GM10248 (cell line): ENCODE measurements around the gene RABEP2.

ENCODE experiments used
- CTCF ChIA-PET: fragments of 300-600 bp; sonication (Branson Sonifier 250); formaldehyde crosslinking; extraction: SDS; loops from one replicate; lab custom pipeline; 2021; ENCODE audit warnings: antibody characterized with exemption; lab: Yijun Ruan, JAX
- POLR2A ChIA-PET: fragments of 350-650 bp; sonication (Branson Sonifier 250); formaldehyde crosslinking; extraction: SDS; loops from one replicate; lab custom pipeline; 2020; ENCODE audit warnings: antibody characterized with exemption; lab: Yijun Ruan, JAX
- DNase-seq: peaks from one replicate; pipeline ENCODE4 v3.0.0; 2012; ENCODE audit errors: extremely low spot score
- CTCF ChIP-seq: IDR thresholded peaks from 2 replicates; pipeline ENCODE4 v1.5.1; 2012; ENCODE audit warnings: mild to moderate bottlenecking, low read depth; ENCODE audit errors: extremely low read depth, missing control alignments, control extremely low read depth

The RABEP2 gene

GRCh38 chr16:28879261-28879840, 45.7 kb downstream of the RABEP2 start:
- ChIA-PET POLR2A (interaction anchor here (1.3 kb wide), 1 partner anchor 16 kb away, joined by 6 read pairs; the partner anchor contains the start of gene SH2B1), CTCF (interaction anchor here (0.9 to 2.5 kb wide), 2 partner anchors 11 to 66 kb away, joined by 3 to 15 read pairs; no protein-coding TSS in a partner anchor)
- no peak for TF ChIP-seq CTCF
- no peak for DNase-seq

GRCh38 chr16:28878083-28878926, 46.7 kb downstream of the RABEP2 start, which contains the start of gene ATP2A1:
ATP2A1 (plus strand) TSS chr16:28878488; CDS start chr16:28878672, 184 bp downstream.
- no peak for DNase-seq
- TF ChIP-seq CTCF = no peak
- POLR2A ChIA-PET = no interaction called here
- CTCF ChIA-PET = interaction anchor here (0.8 to 2.5 kb wide), 2 partner anchors 14 to 67 kb away, joined by 3 to 15 read pairs; partner anchors contain the start of gene SH2B1

- CTCF ChIA-PET = interaction anchor here (0.7 to 1.0 kb wide), 2 partner anchors 15 to 67 kb away, joined by 3 to 4 read pairs; no protein-coding TSS in a partner anchor
- POLR2A ChIA-PET = no interaction called here
Measured at GRCh38 chr16:28877655-28878000, 47.4 kb downstream of the RABEP2 start.

GRCh38 chr16:28876973-28877654, 47.9 kb downstream of the RABEP2 start:
- POLR2A ChIA-PET = no interaction called here
- no peak for TF ChIP-seq CTCF
- DNase-seq = no peak
- CTCF ChIA-PET = interaction anchor here (0.7 to 1.0 kb wide), 2 partner anchors 14 to 68 kb away, joined by 3 to 4 read pairs; no protein-coding TSS in a partner anchor

More at GRCh38 chr16:28877655-28878000, 47.4 kb downstream of the RABEP2 start:
- DNase-seq = no peak
- no peak for TF ChIP-seq CTCF

- DNase-seq = no peak
- POLR2A ChIA-PET = no interaction called here
- CTCF ChIA-PET = interaction anchor here (1.4 to 8.3 kb wide), 4 partner anchors 10 to 69 kb away, joined by 3 to 65 read pairs (median 8); no protein-coding TSS in a partner anchor
- TF ChIP-seq CTCF = no peak
Measured at GRCh38 chr16:28876019-28876659, 48.9 kb downstream of the RABEP2 start.
